ENCODE results near the gene CACNA1B. TPM values are rescaled to one million over a fixed set of nuclear protein-coding genes. Genes with fewer than 3 reads are reported as not detected.

Gene CACNA1B
- total and polyA plus RNA-seq, 3 donors from 2014 or later: 7.6 to 15.7 (median 11.0) TPM

DNA sequence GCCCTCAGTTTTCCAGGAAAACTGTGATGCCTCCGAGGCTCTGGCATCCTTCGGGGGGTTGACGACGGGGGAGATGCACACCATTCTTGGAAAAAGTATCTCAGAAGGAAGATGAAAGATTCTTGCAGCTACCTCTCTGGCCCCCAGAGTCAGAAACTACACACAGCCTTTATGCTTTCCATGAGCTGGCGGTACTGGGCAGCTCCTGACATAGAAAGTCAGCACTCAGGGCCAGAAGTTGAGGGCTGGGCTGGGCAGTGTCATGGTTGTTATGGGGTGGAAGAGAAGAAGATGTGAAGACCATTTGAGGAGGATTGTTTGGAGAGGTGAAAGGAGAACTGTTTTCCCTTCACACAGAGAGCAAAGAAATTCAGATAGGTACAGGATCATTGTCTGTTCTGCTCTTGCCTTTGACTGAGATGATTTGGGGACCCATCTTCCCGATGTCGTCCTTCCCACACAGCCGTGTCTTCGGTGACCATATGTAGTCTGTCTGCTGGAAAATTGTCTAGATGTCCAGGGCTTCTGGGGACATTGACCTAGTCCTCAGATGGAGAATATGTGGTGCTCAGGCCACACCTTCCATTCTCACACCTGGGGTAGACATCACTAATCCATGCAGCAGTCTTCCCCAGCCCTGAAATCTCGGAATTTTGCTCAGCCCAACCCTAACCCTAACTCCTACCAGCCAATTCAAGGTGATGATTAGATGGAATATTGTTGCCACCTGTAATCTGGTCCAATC, 237.1 kb downstream of the CACNA1B start:
- WGBS, 2 donors: 88 to 90% methylated on average over 10 of the region's 10 CpGs
- H3K9me3 ChIP-seq: no peaks in the 10 kb centered on the region
- DNase-seq: no peak
- no peak for TF ChIP-seq POLR2A (IDR thresholded peaks at IDR 0.05)
- TF ChIP-seq, protein P1, sequence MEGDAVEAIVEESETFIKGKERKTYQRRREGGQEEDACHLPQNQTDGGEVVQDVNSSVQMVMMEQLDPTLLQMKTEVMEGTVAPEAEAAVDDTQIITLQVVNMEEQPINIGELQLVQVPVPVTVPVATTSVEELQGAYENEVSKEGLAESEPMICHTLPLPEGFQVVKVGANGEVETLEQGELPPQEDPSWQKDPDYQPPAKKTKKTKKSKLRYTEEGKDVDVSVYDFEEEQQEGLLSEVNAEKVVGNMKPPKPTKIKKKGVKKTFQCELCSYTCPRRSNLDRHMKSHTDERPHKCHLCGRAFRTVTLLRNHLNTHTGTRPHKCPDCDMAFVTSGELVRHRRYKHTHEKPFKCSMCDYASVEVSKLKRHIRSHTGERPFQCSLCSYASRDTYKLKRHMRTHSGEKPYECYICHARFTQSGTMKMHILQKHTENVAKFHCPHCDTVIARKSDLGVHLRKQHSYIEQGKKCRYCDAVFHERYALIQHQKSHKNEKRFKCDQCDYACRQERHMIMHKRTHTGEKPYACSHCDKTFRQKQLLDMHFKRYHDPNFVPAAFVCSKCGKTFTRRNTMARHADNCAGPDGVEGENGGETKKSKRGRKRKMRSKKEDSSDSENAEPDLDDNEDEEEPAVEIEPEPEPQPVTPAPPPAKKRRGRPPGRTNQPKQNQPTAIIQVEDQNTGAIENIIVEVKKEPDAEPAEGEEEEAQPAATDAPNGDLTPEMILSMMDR (IDR thresholded peaks at IDR 0.05): no peak
- no peak overlapping the region for H3K4me3 ChIP-seq
- intact Hi-C loops (cut with DNase I; ENCODE audit: low total_unique reads): no loop called here
- peaks cover 4% of the 10 kb centered on the region for H3K4me1 ChIP-seq
- no peaks in the 10 kb centered on the region for H3K27me3 ChIP-seq
- no peaks in the 10 kb centered on the region for H3K36me3 ChIP-seq (ENCODE audit: low read depth, missing control alignments)
- H3K27ac ChIP-seq: no peak overlapping the region

DNA sequence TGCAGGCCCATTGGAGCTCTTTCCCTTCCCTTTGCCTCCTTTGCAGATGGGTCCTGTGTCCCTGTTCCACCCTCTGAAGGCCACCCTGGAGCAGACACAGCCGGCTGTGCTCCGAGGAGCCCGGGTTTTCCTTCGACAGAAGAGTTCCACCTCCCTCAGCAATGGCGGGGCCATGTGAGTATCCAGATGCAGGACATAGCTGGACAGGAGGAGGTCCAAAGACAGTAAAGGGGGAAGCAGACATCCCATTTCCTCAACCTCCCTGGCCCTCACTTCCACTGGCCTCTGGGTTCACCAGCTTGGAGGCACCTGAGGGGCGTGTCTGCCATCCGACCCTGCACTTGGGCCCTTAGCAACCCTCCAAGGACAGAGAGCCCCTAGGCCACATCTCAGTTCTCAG, 237.9 kb downstream of the CACNA1B start:
- Histone ChIP-seq H3K36me3 (ENCODE audit: low read depth, missing control alignments) (no peaks in the 10 kb centered on the region), H3K9me3 (no peaks in the 10 kb centered on the region), H3K4me1 (peaks cover 4% of the 10 kb centered on the region), H3K4me3 (no peak overlapping the region), H3K27ac (no peak overlapping the region), H3K27me3 (no peaks in the 10 kb centered on the region)
- 91 to 93% methylated on average over 7 of the region's 7 CpGs for WGBS, 2 donors
- DNase-seq: no peak
- TF ChIP-seq, protein P1 (IDR thresholded peaks at IDR 0.05): no peak
- TF ChIP-seq POLR2A (IDR thresholded peaks at IDR 0.05): no peak
- intact Hi-C loops (cut with DNase I; ENCODE audit: low total_unique reads): no loop called here

DNA sequence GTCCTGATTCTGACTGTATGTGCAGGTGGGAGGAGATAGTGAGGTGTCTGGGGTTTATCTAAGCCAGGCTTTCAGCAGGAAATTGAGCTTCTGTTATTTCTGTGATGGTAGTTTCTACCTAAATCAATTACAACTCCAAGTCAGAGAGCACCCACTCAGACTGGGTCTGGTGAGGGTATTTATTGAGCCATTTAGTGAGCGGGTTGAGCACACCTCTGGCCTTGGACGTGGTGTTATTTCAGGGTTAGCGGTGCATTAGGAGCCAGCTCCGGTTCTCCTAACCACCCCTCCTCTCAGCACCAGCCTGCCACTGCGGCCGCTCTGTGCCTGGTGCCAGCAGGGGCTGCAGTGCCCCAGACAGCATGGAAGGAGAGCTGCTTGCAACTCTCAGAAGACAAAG, 238.9 kb downstream of the CACNA1B start:
- Histone ChIP-seq H3K4me3 (no peak overlapping the region), H3K27me3 (no peaks in the 10 kb centered on the region), H3K36me3 (ENCODE audit: low read depth, missing control alignments) (no peaks in the 10 kb centered on the region), H3K4me1 (peaks cover 4% of the 10 kb centered on the region), H3K9me3 (no peaks in the 10 kb centered on the region), H3K27ac (no peak overlapping the region)
- 91 to 93% methylated on average over 6 of the region's 6 CpGs for WGBS, 2 donors
- intact Hi-C loops (cut with DNase I; ENCODE audit: low total_unique reads): no loop called here
- DNase-seq: no peak
- TF ChIP-seq POLR2A (IDR thresholded peaks at IDR 0.05): no peak
- TF ChIP-seq, protein P1 (IDR thresholded peaks at IDR 0.05): no peak

DNA sequence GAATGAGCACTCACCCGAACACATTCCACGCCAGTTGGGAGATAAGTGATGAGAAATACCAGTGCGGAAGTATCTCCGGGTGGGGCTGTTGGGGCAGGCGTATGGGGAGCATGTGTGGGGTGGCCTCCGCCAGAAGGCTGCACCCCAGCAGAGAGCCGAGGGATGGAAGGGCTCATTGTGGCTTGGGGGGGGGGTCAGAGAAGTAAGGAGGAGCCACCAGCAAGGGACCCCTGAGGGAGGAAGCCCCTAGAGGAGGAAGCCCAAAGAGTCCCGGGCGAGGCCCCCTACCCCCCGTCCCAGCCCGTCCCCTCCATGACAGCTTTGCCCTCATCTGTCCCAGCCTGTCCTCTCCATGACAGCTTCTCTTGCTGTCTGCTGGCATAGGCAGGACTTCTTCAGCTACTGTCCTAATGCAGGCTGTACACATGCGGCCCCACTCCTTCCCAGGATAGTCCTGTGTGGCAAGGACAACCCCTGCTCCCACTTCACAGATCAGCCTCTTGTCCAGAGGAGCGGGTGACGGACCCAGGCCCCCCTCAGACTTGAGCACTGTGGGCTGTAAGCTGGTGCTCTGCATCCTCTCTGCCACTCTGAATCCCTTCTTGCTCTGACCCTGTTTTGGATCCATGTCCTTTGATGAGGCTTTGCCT, 239.6 kb downstream of the CACNA1B start:
- H3K4me3 ChIP-seq: no peak overlapping the region
- TF ChIP-seq, protein P1 (IDR thresholded peaks at IDR 0.05): no peak
- no peak for TF ChIP-seq POLR2A (IDR thresholded peaks at IDR 0.05)
- no peak for DNase-seq
- intact Hi-C loops (cut with DNase I; ENCODE audit: low total_unique reads): no loop called here
- H3K4me1 ChIP-seq: peaks cover 4% of the 10 kb centered on the region
- no peaks in the 10 kb centered on the region for H3K27me3 ChIP-seq
- H3K27ac ChIP-seq: no peak overlapping the region
- no peaks in the 10 kb centered on the region for H3K9me3 ChIP-seq
- 83 to 84% methylated on average over 13 to 14 of the region's 14 CpGs for WGBS, 2 donors
- H3K36me3 ChIP-seq (ENCODE audit: low read depth, missing control alignments): no peaks in the 10 kb centered on the region

All from testis (tissue), 3 donors.